ENCODE measurements around the gene NDUFS2.

DNA sequence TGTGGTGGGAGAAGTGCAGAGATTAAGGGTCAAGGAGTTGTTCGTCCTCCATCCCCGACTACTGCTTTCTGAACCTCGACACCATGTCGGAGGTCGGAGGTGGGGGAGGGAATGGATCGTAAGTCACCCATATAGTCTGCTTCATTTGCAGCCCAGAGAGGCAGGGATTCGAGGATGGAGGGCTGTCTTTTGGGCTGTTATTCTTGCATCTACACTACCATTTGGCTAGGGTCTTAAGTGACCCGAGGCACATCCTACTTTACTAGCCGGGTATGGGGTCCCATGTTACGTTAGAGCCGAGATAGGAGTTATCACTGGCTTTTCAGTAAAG, 42.3 kb upstream of the NDUFS2 start:
- TF ChIP-seq ZNF274 (IDR thresholded peaks at IDR 0.05; ENCODE audit: low read depth, low read length) = no peak
- no peak for TF ChIP-seq SUZ12 (IDR thresholded peaks at IDR 0.05; ENCODE audit: extremely low read depth, insufficient read depth, insufficient read length)
- no peak for TF ChIP-seq YY1 (IDR thresholded peaks at IDR 0.05; ENCODE audit: insufficient read depth, insufficient read length)
